OCI-LY1 (cell line): ENCODE results near the gene INHBC.
"Not testable (repeated sequence)": the region's sequence is repeated elsewhere in the genome, so short reads cannot be mapped to it uniquely, and the experiment has no call there.

Experiments used
- EZH2 ChIP-seq: fragments of 200-600 bp; sonication (generic), shearing (Covaris generic); IDR thresholded peaks from 2 replicates; pipeline ENCODE4 v1.8.0; 2017; ENCODE audit warnings: borderline replicate concordance, mixed run types, mild to moderate bottlenecking, antibody characterized with exemption, low read length, moderate library complexity, mixed read lengths
- TF ChIP-seq, protein P1 (sequence below): fragments of 200-600 bp; sonication (generic), shearing (Covaris generic); IDR thresholded peaks from 2 replicates; pipeline ENCODE4 v1.5.1; 2017; ENCODE audit warnings: mild to moderate bottlenecking, antibody characterized with exemption, low read length, moderate library complexity, mixed read lengths

DNA sequence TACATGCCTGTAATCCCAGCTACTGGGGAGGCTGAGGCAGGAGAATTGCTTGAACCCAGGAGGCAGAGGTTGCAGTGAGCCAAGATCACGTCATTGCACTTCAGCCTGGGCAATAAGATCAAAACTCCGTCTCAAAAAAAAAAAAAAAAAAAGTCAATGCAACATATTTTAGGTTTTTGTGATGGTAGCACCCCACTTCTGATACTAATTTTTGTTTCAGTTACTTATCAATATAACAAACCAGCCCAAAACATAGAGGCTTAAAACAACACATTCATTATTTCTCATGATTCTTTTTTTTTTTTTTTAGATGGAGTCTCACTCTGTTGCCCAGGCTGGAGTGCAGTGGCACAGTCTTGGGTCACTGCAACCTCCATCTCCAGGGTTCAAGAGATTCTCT, 6.8 kb downstream of the INHBC start:
- TF ChIP-seq, protein P1, sequence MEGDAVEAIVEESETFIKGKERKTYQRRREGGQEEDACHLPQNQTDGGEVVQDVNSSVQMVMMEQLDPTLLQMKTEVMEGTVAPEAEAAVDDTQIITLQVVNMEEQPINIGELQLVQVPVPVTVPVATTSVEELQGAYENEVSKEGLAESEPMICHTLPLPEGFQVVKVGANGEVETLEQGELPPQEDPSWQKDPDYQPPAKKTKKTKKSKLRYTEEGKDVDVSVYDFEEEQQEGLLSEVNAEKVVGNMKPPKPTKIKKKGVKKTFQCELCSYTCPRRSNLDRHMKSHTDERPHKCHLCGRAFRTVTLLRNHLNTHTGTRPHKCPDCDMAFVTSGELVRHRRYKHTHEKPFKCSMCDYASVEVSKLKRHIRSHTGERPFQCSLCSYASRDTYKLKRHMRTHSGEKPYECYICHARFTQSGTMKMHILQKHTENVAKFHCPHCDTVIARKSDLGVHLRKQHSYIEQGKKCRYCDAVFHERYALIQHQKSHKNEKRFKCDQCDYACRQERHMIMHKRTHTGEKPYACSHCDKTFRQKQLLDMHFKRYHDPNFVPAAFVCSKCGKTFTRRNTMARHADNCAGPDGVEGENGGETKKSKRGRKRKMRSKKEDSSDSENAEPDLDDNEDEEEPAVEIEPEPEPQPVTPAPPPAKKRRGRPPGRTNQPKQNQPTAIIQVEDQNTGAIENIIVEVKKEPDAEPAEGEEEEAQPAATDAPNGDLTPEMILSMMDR, result not testable (repeated sequence)
- TF ChIP-seq EZH2, result not testable (repeated sequence)
